COLO829 (cell line): Measurements from ENCODE around the gene ASIC3.
"Not testable (repeated sequence)": the region's sequence is repeated elsewhere in the genome, so short reads cannot be mapped to it uniquely, and the experiment has no call there.

Experiments
- DNase-seq: peaks from one replicate; pipeline ENCODE4 v3.0.0; 2012; ENCODE audit warnings: low spot score

The ASIC3 gene

DNA sequence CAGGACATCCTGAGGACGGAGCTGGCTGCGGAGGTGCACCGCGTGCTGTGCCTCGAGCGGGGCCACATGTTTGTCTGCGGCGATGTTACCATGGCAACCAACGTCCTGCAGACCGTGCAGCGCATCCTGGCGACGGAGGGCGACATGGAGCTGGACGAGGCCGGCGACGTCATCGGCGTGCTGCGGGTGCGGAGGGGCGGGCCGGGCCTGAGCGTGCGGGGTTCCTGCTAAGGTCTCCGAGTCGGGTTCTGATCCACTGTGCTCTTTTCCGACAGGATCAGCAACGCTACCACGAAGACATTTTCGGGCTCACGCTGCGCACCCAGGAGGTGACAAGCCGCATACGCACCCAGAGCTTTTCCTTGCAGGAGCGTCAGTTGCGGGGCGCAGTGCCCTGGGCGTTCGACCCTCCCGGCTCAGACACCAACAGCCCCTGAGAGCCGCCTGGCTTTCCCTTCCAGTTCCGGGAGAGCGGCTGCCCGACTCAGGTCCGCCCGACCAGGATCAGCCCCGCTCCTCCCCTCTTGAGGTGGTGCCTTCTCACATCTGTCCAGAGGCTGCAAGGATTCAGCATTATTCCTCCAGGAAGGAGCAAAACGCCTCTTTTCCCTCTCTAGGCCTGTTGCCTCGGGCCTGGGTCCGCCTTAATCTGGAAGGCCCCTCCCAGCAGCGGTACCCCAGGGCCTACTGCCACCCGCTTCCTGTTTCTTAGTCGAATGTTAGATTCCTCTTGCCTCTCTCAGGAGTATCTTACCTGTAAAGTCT, 34.4 kb upstream of the ASIC3 start:
- DNase-seq: no peak

- DNase-seq: no peak
Observed at GRCh38 chr7:151014950-151015349, 33.4 kb upstream of the ASIC3 start.

GRCh38 chr7:151015967-151016366, 32.4 kb upstream of the ASIC3 start:
- DNase-seq: no peak

DNA sequence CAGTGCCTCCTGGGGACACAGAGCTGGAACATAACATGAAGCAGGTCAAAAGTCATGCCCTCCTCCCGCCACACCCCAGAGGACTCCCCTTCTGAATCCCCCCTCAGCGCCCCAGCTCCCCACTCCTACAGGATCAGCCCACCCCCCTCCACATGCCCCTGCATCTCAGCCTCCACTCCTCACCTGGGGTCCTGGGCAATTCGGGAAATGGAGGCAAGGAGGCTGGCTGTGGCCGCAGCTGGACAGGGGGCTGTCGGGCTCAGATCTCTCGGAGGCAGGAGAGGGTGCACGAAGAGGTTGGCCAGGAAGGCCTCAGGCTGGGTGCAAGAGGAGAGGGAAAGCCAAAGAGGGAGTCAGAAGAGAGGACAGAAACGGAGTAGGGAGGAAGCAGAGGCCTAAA, 31.8 kb upstream of the ASIC3 start:
- DNase-seq: no peak

DNA sequence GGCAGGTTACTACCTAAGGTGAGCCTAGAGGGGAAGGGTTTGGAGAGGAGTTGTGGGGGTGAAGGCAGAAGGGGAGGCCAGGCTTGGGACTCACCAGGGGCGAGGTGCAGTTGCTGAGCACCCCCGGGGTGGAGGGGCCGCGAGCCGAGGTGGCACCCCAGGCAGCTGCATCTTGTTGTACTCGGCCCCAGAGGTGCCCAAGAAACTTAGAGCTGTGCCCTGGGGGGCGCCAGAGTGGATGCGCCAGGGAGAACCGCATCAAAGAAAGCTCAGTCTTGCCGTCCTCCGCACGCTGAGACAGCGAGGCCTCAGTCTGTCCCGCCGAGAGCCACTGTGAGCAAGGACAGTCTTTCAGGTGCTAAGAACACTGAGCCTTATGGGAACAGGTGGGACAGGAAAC, 31.4 kb upstream of the ASIC3 start:
- DNase-seq: no peak

DNA sequence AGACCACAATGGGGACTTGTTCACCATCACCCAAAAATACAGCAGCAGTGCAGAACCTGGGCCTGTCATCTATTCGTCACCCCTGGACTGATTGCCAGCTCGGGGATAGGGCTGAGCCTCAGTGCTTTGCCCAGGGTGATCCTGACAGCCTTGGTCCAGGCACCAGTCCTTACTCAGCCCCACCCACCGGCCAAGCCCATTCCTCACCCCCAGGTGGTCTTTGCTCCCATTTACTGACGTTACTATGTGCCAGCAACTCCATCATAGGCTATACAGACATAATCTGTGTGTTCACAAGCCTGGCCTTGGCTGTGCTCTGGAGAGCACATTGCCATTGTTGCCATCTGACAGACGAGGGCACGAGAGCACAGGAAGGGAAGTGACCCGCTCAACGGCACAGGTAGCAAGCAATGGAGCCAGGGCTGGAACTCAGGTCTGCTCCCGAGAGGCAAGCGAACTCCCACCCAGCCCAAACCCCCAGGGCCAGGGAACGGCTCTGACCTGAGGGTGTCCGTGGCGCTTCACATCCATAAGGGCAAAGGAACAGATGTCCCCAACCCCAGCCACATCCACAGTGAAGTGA, 30.9 kb upstream of the ASIC3 start:
- no peak for DNase-seq

DNA sequence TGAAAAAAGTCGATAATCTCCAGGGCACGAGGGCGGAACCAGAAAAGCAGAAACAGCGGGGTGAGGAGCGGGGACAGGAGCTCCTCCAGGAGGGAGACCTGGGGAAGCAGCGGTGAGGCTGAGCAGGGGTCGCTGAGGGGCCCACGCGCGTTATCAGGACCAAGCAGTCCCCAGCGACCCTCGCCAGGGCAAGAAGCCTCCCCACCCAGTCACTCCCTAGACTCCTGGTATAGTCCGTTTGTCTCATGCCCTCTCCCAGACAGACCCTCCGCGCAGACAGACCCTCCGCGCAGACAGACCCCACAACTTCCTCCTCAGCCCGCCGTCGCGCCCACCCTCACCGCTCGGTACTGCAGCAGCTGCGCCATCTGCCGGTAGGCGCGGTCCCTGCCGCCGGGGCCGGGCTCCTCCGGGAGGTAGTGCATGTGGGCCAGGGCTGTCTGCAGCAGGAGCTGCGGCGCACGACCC, 30.3 kb upstream of the ASIC3 start:
- peak; percentile 48 for DNase-seq

GRCh38 chr7:151018421-151019129, 29.8 kb upstream of the ASIC3 start:
- DNase-seq: no peak

DNA sequence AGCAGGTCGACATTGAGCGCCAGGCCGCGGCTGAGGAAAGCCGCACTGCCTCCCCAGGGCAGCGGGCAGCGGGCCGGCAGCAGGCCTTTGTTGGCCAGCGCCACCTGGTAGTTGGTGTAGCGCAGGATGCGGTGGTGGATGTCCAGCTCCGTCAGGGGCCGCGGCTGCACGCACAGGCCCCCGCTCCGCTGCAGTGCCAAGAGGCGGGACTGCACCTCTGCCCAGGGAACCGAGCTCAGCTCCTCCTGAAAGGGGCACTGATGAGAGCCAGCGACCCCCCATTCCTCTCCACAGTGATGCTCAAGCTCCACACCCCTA, 29.2 kb upstream of the ASIC3 start:
- DNase-seq: no peak

- DNase-seq: no peak
Observed at GRCh38 chr7:151020231-151020630, 28.1 kb upstream of the ASIC3 start.

- no peak for DNase-seq
Observed at GRCh38 chr7:151023232-151023631, 25.1 kb upstream of the ASIC3 start.

DNA sequence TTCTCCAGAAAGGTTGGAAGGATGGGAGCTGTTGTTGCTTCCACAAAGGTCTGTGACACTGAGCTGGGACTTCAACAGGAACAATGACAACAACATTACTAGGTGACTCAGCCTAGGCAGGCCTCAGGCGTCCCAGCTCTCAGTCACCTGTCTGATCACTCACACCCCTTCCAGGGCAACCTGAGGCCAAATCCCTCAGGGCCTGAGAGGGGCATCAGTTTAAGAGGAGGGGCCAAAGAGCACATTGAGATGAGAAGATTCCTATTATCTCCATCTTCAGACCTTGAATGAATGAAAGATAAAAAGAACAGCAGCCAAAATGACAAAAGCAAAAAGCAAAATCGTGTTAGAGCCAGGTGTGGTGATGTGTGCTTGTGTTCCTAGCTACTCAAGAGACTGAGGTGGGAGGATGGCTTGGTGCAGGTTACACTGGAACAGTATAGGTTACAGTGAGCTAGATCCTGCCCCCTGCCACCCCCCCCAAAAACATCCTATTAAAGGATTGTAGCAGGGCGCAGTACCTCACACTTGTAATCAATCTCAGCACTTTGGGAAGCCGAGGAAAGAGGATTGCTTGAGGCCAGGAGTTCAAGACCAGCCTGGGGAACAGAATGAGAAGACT, 23.8 kb upstream of the ASIC3 start, which contains the start of gene ATG9B:
Gene ATG9B, minus strand, starts transcription at position 60 of the 622 bp plus-strand sequence. CDS start 71 bp downstream, outside the sequence.
- no peak for DNase-seq

DNA sequence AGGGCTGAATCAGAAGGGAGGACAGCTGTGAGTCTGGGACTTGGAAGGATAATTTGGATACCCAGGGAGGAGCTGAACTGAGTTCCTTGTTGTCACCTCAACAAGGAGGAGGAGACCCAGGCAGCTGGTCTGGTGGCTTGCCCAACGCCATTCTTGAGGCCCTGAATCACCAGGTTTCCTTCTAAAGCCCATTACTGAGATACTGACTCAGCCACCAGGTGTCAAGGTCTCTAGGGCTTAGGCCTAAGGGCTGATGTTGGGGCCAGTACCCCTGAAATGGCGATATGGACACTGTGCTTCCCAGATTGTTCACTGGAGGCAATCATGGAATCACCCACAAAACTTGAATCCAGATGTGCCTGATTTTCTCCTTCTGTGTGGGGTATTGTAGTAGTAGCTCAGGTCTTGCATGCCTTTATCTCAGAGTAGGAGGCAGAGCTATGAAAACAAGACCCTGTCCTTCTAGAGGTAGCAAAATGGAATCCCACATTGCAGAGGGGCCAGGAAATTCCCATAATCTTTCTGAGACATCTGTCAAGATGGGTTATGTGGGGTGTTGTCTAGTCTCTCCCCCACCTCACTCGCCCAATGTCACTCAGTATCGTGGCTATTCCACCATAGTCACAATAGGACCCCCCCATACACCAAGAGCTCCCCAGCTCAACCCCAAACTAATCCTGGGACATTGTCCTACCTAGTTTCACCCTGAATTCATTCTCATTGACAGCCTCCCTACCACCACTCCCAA, 22.2 kb upstream of the ASIC3 start:
- no peak for DNase-seq

DNA sequence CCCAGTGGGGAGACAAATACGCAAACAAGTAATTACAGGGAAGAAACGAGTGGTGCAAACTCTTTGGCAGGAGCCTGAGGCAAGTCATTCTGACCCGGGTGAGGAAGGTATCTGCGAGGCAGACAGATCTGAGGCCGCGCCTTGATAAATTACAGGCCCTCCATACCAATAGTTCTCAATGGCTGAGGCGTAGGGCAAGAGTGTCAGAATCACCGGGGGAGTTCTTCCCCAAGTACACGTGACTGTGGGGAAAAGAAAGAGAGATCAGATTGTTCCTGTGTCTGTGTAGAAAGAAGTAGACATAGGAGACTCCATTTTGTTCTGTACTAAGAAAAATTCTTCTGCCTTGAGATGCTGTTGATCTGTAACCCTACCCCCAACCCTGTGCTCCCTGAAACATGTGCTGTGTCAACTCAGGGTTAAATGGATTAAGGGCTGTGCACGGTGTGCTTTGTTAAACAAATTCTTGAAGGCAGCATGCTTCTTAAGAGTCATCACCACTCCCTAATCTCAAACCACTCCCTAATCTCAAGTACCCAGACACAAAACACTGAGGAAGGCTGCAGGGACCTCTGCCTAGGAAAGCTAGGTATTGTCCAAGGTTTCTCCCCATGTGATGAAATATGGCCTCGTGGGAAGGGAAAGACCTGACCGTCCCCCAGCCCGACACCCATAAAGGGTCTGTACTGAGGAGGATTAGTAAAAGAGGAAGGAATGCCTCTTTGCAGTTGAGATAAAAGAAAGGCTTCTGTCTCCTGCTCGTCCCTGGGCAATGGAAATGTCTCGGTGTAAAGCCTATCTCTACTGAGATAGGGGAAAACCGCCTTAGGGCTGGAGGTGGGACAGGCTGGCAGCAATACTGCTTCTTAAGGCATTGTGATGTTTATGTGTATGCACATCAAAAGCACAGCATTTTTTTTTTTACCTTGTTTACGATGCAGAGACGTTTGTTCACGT, 21.3 kb upstream of the ASIC3 start:
- DNase-seq: not testable (repeated sequence)

- DNase-seq: not testable (repeated sequence)
Observed at GRCh38 chr7:151027728-151028130, 20.6 kb upstream of the ASIC3 start.

GRCh38 chr7:151028131-151028947, 20.0 kb upstream of the ASIC3 start, which contains the start of gene ABCB8:
ABCB8 (plus strand) TSS chr7:151028450; CDS start chr7:151028516, 66 bp downstream.
- peak; percentile 100 for DNase-seq

DNA sequence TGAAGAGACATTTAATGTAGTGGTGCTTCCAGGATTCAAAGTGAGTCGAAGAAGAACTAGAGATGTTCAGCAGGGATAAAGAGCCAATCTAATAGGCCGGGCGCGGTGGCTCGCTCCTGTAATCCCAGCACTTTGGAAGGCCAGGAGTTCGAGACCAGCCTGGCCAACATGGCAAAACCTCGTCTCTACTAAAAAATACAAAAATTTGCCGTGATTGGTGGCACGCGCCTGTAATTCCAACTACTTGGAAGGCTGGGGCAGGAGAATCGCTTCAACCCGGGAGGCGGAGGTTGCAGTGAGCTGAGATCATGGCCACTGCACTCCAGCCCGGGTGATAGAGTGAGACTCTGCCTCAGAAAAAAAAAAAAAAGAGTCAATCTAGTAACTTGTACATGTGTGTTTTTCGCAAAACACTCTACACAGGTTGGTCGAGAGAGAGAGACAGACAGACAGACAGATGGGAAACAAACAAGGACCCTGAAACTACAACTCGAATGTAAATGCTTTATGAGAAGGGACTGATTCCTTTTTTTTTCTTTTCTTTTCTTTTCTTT, 19.3 kb upstream of the ASIC3 start:
- DNase-seq: no peak

DNA sequence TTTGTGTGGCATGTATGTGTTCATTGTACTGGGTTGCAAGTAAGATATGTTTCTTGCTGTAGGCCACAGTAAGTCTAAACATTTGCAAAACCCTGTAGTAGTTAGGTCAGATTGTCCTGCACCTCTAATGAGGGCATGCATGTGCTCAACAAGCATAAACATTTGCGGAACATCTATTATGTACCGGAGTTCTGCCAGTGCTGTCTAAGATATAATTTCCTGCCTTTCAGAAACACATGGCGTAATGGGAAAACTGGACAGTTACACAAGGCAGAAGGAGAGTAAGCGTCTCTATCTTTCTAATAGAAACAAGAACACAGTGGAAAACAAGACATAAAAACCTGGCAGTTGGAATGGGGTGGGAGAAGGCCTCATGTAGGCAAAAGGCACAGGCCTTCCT, 17.3 kb upstream of the ASIC3 start:
- no peak for DNase-seq
